ENCODE results near the gene EZR.

DNA sequence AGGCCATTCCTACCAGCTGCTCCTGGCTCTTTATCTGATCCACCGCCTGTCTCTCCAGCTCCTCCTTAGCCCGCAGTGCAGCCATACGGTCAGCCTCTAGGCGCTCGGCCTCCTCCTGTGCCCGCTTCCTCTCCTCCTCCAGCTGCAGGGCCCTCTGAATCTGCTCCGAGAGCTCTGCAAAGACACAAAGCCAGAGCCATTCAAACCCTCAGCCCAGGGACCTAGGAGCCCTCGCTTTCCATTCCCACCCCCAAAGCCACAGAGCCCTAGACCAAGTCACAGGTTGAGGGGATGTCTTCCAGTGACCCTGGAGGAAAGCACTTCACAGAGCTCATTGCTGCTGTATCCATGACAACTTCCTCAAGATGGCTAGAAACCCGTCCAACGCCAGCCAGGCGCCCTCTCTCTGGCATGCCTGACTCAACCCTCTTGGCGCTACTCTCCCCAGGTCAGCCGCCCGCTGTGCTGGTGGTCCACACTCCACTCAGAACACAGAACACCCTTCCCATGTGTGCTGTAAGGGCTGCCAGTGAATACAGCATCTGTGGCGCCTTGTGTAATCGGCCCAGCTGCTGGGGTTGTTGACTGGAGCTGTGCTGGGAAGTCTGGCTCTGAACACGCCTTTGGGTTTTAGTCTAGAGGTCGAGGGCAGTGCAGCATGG lies 49.3 kb downstream of the EZR start:
- TF ChIP-seq, protein P1, sequence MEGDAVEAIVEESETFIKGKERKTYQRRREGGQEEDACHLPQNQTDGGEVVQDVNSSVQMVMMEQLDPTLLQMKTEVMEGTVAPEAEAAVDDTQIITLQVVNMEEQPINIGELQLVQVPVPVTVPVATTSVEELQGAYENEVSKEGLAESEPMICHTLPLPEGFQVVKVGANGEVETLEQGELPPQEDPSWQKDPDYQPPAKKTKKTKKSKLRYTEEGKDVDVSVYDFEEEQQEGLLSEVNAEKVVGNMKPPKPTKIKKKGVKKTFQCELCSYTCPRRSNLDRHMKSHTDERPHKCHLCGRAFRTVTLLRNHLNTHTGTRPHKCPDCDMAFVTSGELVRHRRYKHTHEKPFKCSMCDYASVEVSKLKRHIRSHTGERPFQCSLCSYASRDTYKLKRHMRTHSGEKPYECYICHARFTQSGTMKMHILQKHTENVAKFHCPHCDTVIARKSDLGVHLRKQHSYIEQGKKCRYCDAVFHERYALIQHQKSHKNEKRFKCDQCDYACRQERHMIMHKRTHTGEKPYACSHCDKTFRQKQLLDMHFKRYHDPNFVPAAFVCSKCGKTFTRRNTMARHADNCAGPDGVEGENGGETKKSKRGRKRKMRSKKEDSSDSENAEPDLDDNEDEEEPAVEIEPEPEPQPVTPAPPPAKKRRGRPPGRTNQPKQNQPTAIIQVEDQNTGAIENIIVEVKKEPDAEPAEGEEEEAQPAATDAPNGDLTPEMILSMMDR (IDR thresholded peaks at IDR 0.05) = no peak
- TF ChIP-seq POLR2A (IDR thresholded peaks at IDR 0.05) = no peak
